K562 (cell line): ENCODE data around the gene FMNL1. TPM values are rescaled to one million over a fixed set of nuclear protein-coding genes. Genes with fewer than 3 reads are reported as not detected.

ENCODE experiments used
- ARHGAP35 ChIP-seq: fragments of 450-650 bp; IDR thresholded peaks from 2 replicates; pipeline ENCODE4 v1.6.1; 2018; ENCODE audit not compliant: partially characterized antibody
- E2F3 ChIP-seq: fragments of 250-450 bp; sonication (Bioruptor Pico); IDR thresholded peaks from 2 replicates; pipeline ENCODE4 v1.4.0; 2020; ENCODE audit warnings: mild to moderate bottlenecking
- ELF2 ChIP-seq: fragments of 250-450 bp; sonication (Bioruptor Pico); IDR thresholded peaks from 2 replicates; pipeline ENCODE4 v1.5.0; 2021; ENCODE audit warnings: mild to moderate bottlenecking
- FOXA1 ChIP-seq: fragments of 450-650 bp; IDR thresholded peaks from 2 replicates; pipeline ENCODE4 v1.6.1; 2016; ENCODE audit warnings: mild to moderate bottlenecking, borderline replicate concordance
- FOXK2 ChIP-seq, 2 experiments: fragments of 450-650 bp; IDR thresholded peaks in 1 of 2; conservative IDR thresholded peaks in 1 of 2; 2 replicates each; pipeline ENCODE4 v1.6.1; 2016; ENCODE audit warnings: low read depth in 2 of 2, mild to moderate bottlenecking in 1 of 2
- FOXP1 ChIP-seq: sonication (generic); formaldehyde crosslinking; IDR thresholded peaks from 2 replicates; pipeline ENCODE4 v1.8.0; 2022; ENCODE audit warnings: mild to moderate bottlenecking, missing genetic modification reagents
- HDAC3 ChIP-seq: fragments of 450-650 bp; IDR thresholded peaks from 2 replicates; pipeline ENCODE4 v1.6.1; 2018; ENCODE audit warnings: borderline replicate concordance, mild to moderate bottlenecking, moderate library complexity; ENCODE audit not compliant: partially characterized antibody
- MECOM ChIP-seq: fragments of 250-450 bp; sonication (Bioruptor Pico); IDR thresholded peaks from 2 replicates; pipeline ENCODE4 v1.8.0; 2022; ENCODE audit warnings: inconsistent platforms
- MTA3 ChIP-seq: fragments of 450-650 bp; formaldehyde crosslinking; IDR thresholded peaks from 2 replicates; pipeline ENCODE4 v1.6.1; 2017; ENCODE audit warnings: mild to moderate bottlenecking, borderline replicate concordance
- MTF1 ChIP-seq: fragments of 250-450 bp; sonication (Bioruptor Pico); IDR thresholded peaks from 2 replicates; pipeline ENCODE4 v1.9.0; 2021; ENCODE audit warnings: moderate library complexity, mild to moderate bottlenecking, inconsistent platforms, borderline replicate concordance
- MYC ChIP-seq, 2 experiments: fragments of 250-450 bp in 1 of 2; sonication (Bioruptor Pico) in 1 of 2; IDR thresholded peaks; 2 replicates each; pipeline versions ENCODE4 v1.5.1 to v1.6.1; 2012 to 2021; ENCODE audit warnings: low read depth in 2 of 2, borderline replicate concordance in 1 of 2, improper control_type of control experiment in 1 of 2, low read length in 1 of 2, mild to moderate bottlenecking in 1 of 2, moderate library complexity in 1 of 2
- NR2C2 ChIP-seq, 2 experiments: fragments of 200-800 bp in 1 of 2; sonication (Bioruptor generic) in 1 of 2; sonication (generic) in 1 of 2; formaldehyde crosslinking in 1 of 2; IDR thresholded peaks; 2 replicates each; pipeline versions ENCODE4 v1.6.1 to v1.8.0; 2016 to 2022; ENCODE audit warnings: mild to moderate bottlenecking in 1 of 2, missing compliant biosample characterization in 1 of 2, missing genetic modification characterization in 1 of 2, missing genetic modification reagents in 1 of 2
- PRMT5 ChIP-seq: sonication (generic); formaldehyde crosslinking; IDR thresholded peaks from 2 replicates; pipeline ENCODE4 v1.5.0; 2020; ENCODE audit warnings: missing genetic modification reagents
- RAD51 ChIP-seq: fragments of 450-650 bp; IDR thresholded peaks from 2 replicates; pipeline ENCODE4 v1.7.1; 2016; ENCODE audit warnings: low read depth, mild to moderate bottlenecking, borderline replicate concordance
- RCOR1 ChIP-seq, 2 experiments: IDR thresholded peaks; 2 replicates each; pipeline ENCODE4 v1.6.1; 2012; ENCODE audit warnings: low read depth in 2 of 2, low read length in 2 of 2, borderline replicate concordance in 1 of 2, improper control_type of control experiment in 1 of 2
- RUNX1 ChIP-seq: sonication (generic); IDR thresholded peaks from 2 replicates; pipeline ENCODE4 v1.6.1; 2016; ENCODE audit warnings: antibody characterized with exemption, low read depth
- STAT5B ChIP-seq: fragments of 250-450 bp; sonication (Bioruptor Pico); IDR thresholded peaks from 2 replicates; pipeline ENCODE4 v1.8.0; 2021; ENCODE audit warnings: mild to moderate bottlenecking, inconsistent platforms
- SUPT5H ChIP-seq: fragments of 450-650 bp; IDR thresholded peaks from 2 replicates; pipeline ENCODE4 v1.6.1; 2016
- TEAD1 ChIP-seq, 2 experiments: fragments of 450-650 bp in 1 of 2; sonication (generic) in 1 of 2; formaldehyde crosslinking; IDR thresholded peaks; 2 replicates each; pipeline versions ENCODE4 v1.4.0 to v1.8.0; 2020 to 2022; ENCODE audit warnings: mild to moderate bottlenecking in 2 of 2, missing genetic modification reagents in 1 of 2
- U2AF1 ChIP-seq: fragments of 200-400 bp; formaldehyde crosslinking; optimal IDR thresholded peaks from 2 replicates; pipeline ENCODE3; 2017; ENCODE audit warnings: mild to moderate bottlenecking, low read depth, low read length, moderate library complexity
- ZBTB7A ChIP-seq: IDR thresholded peaks from 2 replicates; pipeline ENCODE4 v1.6.1; 2011; ENCODE audit warnings: low read depth, mild to moderate bottlenecking, low read length, moderate library complexity, borderline replicate concordance; ENCODE audit not compliant: control insufficient read depth
- ZNF146 ChIP-seq: IDR thresholded peaks from one replicate; pipeline ENCODE4 v1.6.1; 2018; ENCODE audit warnings: missing compliant biosample characterization; ENCODE audit not compliant: unreplicated experiment
- ZNF347 ChIP-seq: fragments of 450-650 bp; formaldehyde crosslinking; IDR thresholded peaks from 2 replicates; pipeline ENCODE4 v1.4.0; 2020; ENCODE audit warnings: low read depth, mild to moderate bottlenecking, moderate library complexity
- ZNF717 ChIP-seq: fragments of 250-450 bp; sonication (Bioruptor Pico); IDR thresholded peaks from 2 replicates; pipeline ENCODE4 v1.5.0; 2021
- ZNF764 ChIP-seq: fragments of 250-450 bp; sonication (Bioruptor Pico); IDR thresholded peaks from 2 replicates; pipeline ENCODE4 v1.4.0; 2020; ENCODE audit warnings: low read depth, mild to moderate bottlenecking, moderate library complexity
- polyA plus RNA-seq, 8 experiments: library from polyadenylated mRNA; depleted of rRNA in 4 of 8; stranded (reverse) in 5 of 8; unstranded in 3 of 8; fragments of >200 nt; fragmentation: Nextera tagmentation in 2 of 8; fragmentation: Illumina TruSeq in 1 of 8; extraction: Ambion mirVana in 2 of 8; extraction: Trizol in 1 of 8; gene quantifications; 2 replicates each; pipeline versions ENCODE4 v1.2.1 to v1.2.3, GENCODE V29; 2011 to 2014; ENCODE audit warnings: inconsistent platforms in 1 of 8, missing spikeins in 1 of 8
- total RNA-seq, 7 experiments: library from RNA; depleted of rRNA in 6 of 7; stranded (reverse); fragments of >200 nt in 6 of 7; fragmentation: Illumina TruSeq in 2 of 7; extraction: Trizol in 2 of 7; gene quantifications; 2 replicates each; pipeline versions ENCODE4 v1.2.1 to v1.2.3, GENCODE V29; 2011 to 2021; ENCODE audit warnings: low replicate concordance in 1 of 7
- TF ChIP-seq, protein P1 (sequence below): fragments of 250-450 bp; sonication (Bioruptor Pico); IDR thresholded peaks from 2 replicates; pipeline ENCODE4 v1.5.0; 2021
- TF ChIP-seq, protein P2 (sequence below): fragments of 250-450 bp; sonication (Bioruptor Pico); IDR thresholded peaks from 2 replicates; pipeline ENCODE4 v1.9.0; 2021; ENCODE audit warnings: mild to moderate bottlenecking, inconsistent platforms

The FMNL1 gene
- total and polyA plus RNA-seq, 9 of the 15 experiments (the other 6 are each of a cell fraction or from before 2014, with no cell fraction given) = 0.70 to 36.6 (median 7.7) TPM

DNA sequence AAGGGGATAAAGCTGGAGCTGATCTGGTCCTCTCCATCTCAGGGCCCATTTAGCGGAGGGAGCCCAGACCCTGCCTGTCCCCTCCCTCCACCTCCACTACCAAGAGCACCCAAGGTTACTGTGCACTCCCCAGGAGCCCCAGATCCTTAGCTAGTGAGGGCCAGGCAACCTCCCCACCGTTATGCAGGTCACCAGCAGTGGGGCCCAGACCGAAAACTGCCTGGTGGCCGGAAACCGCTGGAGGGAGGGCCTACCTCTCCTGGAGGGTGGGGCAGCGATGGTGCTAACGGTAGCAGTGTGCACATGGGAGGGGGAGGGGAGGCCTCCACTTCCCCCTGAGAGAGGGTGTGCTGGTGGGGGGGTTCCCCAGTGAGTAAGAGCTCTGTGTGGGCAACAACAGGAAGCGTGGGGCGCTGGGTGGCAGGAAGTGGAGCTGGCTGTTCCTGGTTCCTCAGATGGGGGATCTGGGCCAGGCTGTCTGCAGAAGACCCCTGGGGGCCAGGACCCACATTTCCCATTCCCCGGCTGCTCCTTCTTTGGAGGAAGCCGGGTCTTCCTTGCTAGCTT lies 4.4 kb downstream of the FMNL1 start (continued):
- TF ChIP-seq, protein P1, sequence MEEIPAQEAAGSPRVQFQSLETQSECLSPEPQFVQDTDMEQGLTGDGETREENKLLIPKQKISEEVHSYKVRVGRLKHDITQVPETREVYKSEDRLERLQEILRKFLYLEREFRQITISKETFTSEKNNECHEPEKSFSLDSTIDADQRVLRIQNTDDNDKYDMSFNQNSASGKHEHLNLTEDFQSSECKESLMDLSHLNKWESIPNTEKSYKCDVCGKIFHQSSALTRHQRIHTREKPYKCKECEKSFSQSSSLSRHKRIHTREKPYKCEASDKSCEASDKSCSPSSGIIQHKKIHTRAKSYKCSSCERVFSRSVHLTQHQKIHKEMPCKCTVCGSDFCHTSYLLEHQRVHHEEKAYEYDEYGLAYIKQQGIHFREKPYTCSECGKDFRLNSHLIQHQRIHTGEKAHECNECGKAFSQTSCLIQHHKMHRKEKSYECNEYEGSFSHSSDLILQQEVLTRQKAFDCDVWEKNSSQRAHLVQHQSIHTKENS = no peak
- no peak for TF ChIP-seq NR2C2 (CRISPR knock-in tag; IDR thresholded peaks at IDR 0.05)
- TF ChIP-seq NR2C2 (tag; IDR thresholded peaks at IDR 0.05) = no peak
- TF ChIP-seq ZNF717 (CRISPR knock-in tag) = no peak
- no peak for TF ChIP-seq MECOM (CRISPR knock-in tag)
- no peak for TF ChIP-seq STAT5B (CRISPR knock-in tag)
- no peak for TF ChIP-seq TEAD1 (CRISPR knock-in tag; IDR thresholded peaks at IDR 0.05)
- 0 out of 2 replicates have a peak, but pooled peaks have one; percentile 41 for TF ChIP-seq MTA3
- TF ChIP-seq MTF1 = no peak
- TF ChIP-seq FOXK2 (conservative IDR thresholded peaks at IDR 0.05 in 1 of 2, IDR thresholded peaks at IDR 0.05 in 1 of 2; ENCODE audit: low read depth in 2 of 2) = peak; percentile 25 to 32; a peak in 1 of 4 replicates
- TF ChIP-seq, protein P2, sequence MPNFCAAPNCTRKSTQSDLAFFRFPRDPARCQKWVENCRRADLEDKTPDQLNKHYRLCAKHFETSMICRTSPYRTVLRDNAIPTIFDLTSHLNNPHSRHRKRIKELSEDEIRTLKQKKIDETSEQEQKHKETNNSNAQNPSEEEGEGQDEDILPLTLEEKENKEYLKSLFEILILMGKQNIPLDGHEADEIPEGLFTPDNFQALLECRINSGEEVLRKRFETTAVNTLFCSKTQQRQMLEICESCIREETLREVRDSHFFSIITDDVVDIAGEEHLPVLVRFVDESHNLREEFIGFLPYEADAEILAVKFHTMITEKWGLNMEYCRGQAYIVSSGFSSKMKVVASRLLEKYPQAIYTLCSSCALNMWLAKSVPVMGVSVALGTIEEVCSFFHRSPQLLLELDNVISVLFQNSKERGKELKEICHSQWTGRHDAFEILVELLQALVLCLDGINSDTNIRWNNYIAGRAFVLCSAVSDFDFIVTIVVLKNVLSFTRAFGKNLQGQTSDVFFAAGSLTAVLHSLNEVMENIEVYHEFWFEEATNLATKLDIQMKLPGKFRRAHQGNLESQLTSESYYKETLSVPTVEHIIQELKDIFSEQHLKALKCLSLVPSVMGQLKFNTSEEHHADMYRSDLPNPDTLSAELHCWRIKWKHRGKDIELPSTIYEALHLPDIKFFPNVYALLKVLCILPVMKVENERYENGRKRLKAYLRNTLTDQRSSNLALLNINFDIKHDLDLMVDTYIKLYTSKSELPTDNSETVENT (CRISPR knock-in tag) = peak; percentile 39; the same call in 1 of the 2 replicates
- no peak for TF ChIP-seq RUNX1
- TF ChIP-seq PRMT5 (CRISPR knock-in tag) = no peak
- 0 out of 2 replicates have a peak, but pooled peaks have one; percentile 78 for TF ChIP-seq ZBTB7A
- no peak for TF ChIP-seq U2AF1
- no peak for TF ChIP-seq FOXP1
- TF ChIP-seq ZNF764 (CRISPR knock-in tag) = no peak
- no peak for TF ChIP-seq ELF2
- no peak for TF ChIP-seq HDAC3
- no peak for TF ChIP-seq ARHGAP35
- TF ChIP-seq ZNF146 = no peak
- TF ChIP-seq RAD51 = 0 out of 2 replicates have a peak, but pooled peaks have one; percentile 21
- TF ChIP-seq ZNF347 (CRISPR knock-in tag) = no peak
- TF ChIP-seq E2F3 (CRISPR knock-in tag) = no peak
- peak in 1 of 2 experiments; percentile 50; a peak in 2 of 4 replicates for TF ChIP-seq RCOR1 (IDR thresholded peaks at IDR 0.05; ENCODE audit: borderline replicate concordance in 1 of 2, low read depth in 2 of 2, low read length in 2 of 2)
- peak; percentile 86 for TF ChIP-seq SUPT5H
- TF ChIP-seq FOXA1 = no peak
- peak; percentile 88; the same call in 1 of the 2 replicates for TF ChIP-seq MYC (IDR thresholded peaks at IDR 0.05; ENCODE audit: low read depth, low read length)
- no peak for TF ChIP-seq MYC (CRISPR knock-in tag; IDR thresholded peaks at IDR 0.05; ENCODE audit: borderline replicate concordance, low read depth)
